ENCODE results near the gene TRPV6. TPM values are rescaled to one million over a fixed set of nuclear protein-coding genes. Genes with fewer than 3 reads are reported as not detected.

The TRPV6 gene
- total RNA-seq, 1 experiment from 2014 or later: not detected

- no peak for DNase-seq (ENCODE audit: low read depth)
Observed at GRCh38 chr7:142883571-142884285, 1.8 kb downstream of the TRPV6 start.

- DNase-seq (ENCODE audit: low read depth): no peak
Observed at GRCh38 chr7:142883145-142883544, 2.4 kb downstream of the TRPV6 start.

- no peak for DNase-seq (ENCODE audit: low read depth)
Observed at GRCh38 chr7:142882338-142882678, 3.2 kb downstream of the TRPV6 start.

- DNase-seq (ENCODE audit: low read depth): no peak
Observed at GRCh38 chr7:142881586-142882337, 3.8 kb downstream of the TRPV6 start.

GRCh38 chr7:142880876-142881505 lies 4.6 kb downstream of the TRPV6 start:
- DNase-seq (ENCODE audit: low read depth): peak; percentile 16

- no peak for DNase-seq (ENCODE audit: low read depth)
Observed at GRCh38 chr7:142879060-142879459, 6.5 kb downstream of the TRPV6 start.

GRCh38 chr7:142878315-142878714 lies 7.2 kb downstream of the TRPV6 start:
- no peak for DNase-seq (ENCODE audit: low read depth)

- no peak for DNase-seq (ENCODE audit: low read depth)
Observed at GRCh38 chr7:142876991-142877910, 8.3 kb downstream of the TRPV6 start.

GRCh38 chr7:142876236-142876960 lies 9.1 kb downstream of the TRPV6 start:
- no peak for DNase-seq (ENCODE audit: low read depth)

GRCh38 chr7:142875456-142875855 lies 10.1 kb downstream of the TRPV6 start:
- no peak for DNase-seq (ENCODE audit: low read depth)

- DNase-seq (ENCODE audit: low read depth): no peak
Observed at GRCh38 chr7:142874837-142875236, 10.7 kb downstream of the TRPV6 start.

- no peak for DNase-seq (ENCODE audit: low read depth)
Observed at GRCh38 chr7:142874409-142874808, 11.1 kb downstream of the TRPV6 start.

- DNase-seq (ENCODE audit: low read depth): no peak
Observed at GRCh38 chr7:142873871-142874270, 11.7 kb downstream of the TRPV6 start.

GRCh38 chr7:142873281-142873784 lies 12.2 kb downstream of the TRPV6 start:
- DNase-seq (ENCODE audit: low read depth): peak; percentile 11

- DNase-seq (ENCODE audit: low read depth): no peak
Observed at GRCh38 chr7:142872106-142872675, 13.4 kb downstream of the TRPV6 start.

GRCh38 chr7:142871260-142872105 lies 14.1 kb downstream of the TRPV6 start:
- DNase-seq (ENCODE audit: low read depth): no peak

GRCh38 chr7:142870566-142871259 lies 14.8 kb downstream of the TRPV6 start:
- no peak for DNase-seq (ENCODE audit: low read depth)

GRCh38 chr7:142870147-142870559 lies 15.4 kb downstream of the TRPV6 start:
- DNase-seq (ENCODE audit: low read depth): no peak

GRCh38 chr7:142869434-142869833 lies 16.1 kb downstream of the TRPV6 start:
- no peak for DNase-seq (ENCODE audit: low read depth)

Measured in RPMI7951 (cell line).